D721Med (cell line): ENCODE results near the gene SLC11A1.

Experiments used
- DNase-seq: peaks from one replicate; pipeline ENCODE4 v3.0.0; 2011; ENCODE audit warnings: low spot score; ENCODE audit not compliant: insufficient read length
- FAIRE-seq: peaks from 2 replicates; lab custom pipeline; 2011; peaks lifted over from hg19 to GRCh38; lab: Jason Lieb, UNC
- CTCF ChIP-seq: IDR thresholded peaks from 2 replicates; pipeline ENCODE4 v1.5.1; 2012; ENCODE audit warnings: mild to moderate bottlenecking, control low read depth; ENCODE audit not compliant: insufficient read depth; ENCODE audit errors: missing control alignments

SLC11A1 gene

GRCh38 chr2:218386505-218387368 is 4.7 kb downstream of the SLC11A1 start:
- DNase-seq (no peak), FAIRE-seq (no peak)
- TF ChIP-seq CTCF: no peak

GRCh38 chr2:218387369-218388194 is 5.5 kb downstream of the SLC11A1 start:
- TF ChIP-seq CTCF: no peak
- DNase-seq (no peak), FAIRE-seq (no peak)

GRCh38 chr2:218389333-218390150 is 7.5 kb downstream of the SLC11A1 start:
- FAIRE-seq: no peak
- DNase-seq: no peak
- TF ChIP-seq CTCF: no peak

- DNase-seq: no peak
- no peak for TF ChIP-seq CTCF
- no peak for FAIRE-seq
Measured at GRCh38 chr2:218391202-218391601, 9.1 kb downstream of the SLC11A1 start.

- TF ChIP-seq CTCF: no peak
- no peak for FAIRE-seq
- DNase-seq: no peak
Measured at GRCh38 chr2:218392459-218392858, 10.4 kb downstream of the SLC11A1 start.

- no peak for TF ChIP-seq CTCF
- FAIRE-seq (no peak), DNase-seq (no peak)
Measured at GRCh38 chr2:218392891-218393462, 10.9 kb downstream of the SLC11A1 start.
